NCI-H524 (cell line): Measurements from ENCODE around the gene ASIC3.
"Not testable (repeated sequence)": the region's sequence is repeated elsewhere in the genome, so short reads cannot be mapped to it uniquely, and the experiment has no call there.

Source experiments
- DNase-seq, 2 experiments: peaks; one replicate each; lab custom pipeline; 2025; lab: John Stamatoyannopoulos, UW

The ASIC3 gene

GRCh38 chr7:151047976-151048815 is at the start of gene ASIC3:
TSS of gene ASIC3 (plus strand) at chr7:151048531. CDS start at chr7:151048886, 355 bp downstream.
- DNase-seq: peak in 1 of 2 experiments; percentile 45

DNA sequence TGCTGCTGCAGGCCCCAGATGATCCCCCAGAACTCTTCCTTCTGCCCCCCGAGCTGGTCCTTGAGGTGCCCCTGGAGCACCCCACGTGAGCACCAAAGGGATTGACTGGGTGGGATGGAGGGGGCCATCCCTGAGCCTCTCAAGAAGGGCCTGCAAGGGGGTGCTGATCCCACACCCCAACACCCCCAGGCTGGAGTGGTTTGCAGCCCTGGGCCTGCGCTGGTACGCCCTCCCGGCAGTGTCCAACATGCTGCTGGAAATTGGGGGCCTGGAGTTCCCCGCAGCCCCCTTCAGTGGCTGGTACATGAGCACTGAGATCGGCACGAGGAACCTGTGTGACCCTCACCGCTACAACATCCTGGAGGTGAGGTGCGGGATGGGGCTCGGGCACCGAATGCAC is 49.3 kb upstream of the ASIC3 start:
- no peak for DNase-seq

DNA sequence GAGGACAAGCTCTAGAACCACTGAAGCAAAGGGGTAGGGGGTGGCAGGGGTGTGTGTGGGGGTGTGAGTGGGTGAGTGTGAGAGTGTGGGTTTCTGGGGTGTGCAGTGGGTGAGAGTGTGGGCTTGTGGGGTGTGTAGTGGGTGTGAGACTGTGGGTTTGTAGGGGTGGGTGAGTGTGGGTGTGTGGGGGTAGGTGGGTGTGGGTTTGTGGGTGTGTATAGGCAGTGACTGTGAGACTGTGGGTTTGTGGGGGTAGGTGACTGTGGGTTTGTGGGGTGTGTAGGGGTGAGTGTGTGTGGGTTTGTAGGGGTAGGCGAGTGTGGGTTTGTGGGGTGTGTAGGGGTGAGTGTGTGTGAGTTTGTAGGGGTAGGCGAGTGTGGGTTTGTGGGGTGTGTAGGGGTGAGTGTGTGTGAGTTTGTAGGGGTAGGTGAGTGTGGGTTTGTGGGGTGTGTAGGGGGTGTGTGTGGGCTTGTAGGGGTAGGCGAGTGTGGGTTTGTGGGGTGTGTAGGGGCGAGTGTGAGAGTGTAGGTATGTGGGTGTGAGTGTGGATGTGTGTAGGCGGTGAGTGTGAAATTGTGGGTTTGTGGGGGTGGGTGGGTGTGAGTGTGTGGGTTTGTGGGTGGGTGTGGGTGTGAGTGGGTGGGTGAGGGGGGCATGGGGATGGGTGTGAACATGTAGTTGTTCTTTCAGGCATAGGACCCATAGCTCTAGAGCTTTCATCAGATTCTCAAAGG is 48.7 kb upstream of the ASIC3 start:
- DNase-seq: no peak

GRCh38 chr7:151000897-151001495 is 47.3 kb upstream of the ASIC3 start:
- no peak for DNase-seq

DNA sequence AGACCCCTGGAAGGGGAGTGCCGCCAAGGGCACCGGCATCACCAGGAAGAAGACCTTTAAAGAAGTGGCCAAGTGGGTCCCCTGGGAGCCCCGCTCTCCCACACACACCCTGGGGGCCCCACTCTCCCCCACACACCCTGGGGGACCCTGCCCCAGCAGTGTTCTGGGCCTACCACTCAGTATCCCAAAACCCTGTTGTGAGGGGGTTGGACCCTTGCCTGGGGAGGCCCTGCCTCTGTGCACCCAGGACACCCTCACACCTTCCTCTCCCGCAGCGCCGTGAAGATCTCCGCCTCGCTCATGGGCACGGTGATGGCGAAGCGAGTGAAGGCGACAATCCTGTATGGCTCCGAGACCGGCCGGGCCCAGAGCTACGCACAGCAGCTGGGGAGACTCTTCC is 46.8 kb upstream of the ASIC3 start:
- no peak for DNase-seq

- DNase-seq: no peak
Measured at GRCh38 chr7:151003572-151003971, 44.8 kb upstream of the ASIC3 start.

DNA sequence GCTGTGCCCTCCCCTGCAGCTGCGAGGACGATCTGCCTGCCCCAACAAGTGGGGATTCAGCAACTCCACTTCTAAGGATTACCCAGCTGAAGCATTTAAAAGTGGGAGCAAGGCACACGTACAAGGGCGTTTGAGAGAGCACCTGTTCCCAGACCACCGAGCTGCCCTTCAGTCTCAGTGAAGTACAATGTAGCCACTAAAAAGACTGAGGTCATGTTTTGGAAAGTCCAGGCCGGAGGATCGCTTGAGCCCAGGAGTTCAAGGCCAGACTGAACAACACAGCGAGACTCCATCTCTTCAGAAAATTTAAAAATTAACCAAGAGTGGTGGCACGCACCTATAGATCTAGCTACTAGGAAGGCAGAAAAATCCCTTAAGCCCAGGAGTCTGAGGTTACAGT is 42.8 kb upstream of the ASIC3 start:
- DNase-seq: peak in 1 of 2 experiments; percentile 57

DNA sequence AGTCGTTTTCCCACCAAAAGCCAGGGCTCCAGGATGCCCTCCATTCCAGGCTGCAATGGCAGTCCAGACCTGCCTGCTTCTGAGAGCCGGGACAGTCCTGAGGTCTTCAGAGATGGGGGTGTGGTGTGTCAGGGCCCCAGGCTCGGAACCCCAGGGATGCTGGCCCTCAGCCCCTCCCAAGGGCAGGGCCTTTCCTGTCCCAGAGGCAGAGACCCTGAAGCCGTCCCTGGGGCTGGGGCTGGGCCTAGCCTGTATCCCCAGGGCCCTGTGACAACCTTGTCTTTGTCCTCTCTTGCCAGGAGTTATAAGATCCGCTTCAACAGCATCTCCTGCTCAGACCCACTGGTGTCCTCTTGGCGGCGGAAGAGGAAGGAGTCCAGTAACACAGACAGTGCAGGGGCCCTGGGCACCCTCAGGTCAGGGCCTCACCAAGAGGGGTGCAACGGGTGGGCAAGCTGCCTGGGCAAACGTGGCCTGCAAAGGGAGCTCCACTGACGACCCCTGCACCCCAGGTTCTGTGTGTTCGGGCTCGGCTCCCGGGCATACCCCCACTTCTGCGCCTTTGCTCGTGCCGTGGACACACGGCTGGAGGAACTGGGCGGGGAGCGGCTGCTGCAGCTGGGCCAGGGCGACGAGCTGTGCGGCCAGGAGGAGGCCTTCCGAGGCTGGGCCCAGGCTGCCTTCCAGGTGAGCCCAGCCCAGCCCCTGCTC is 41.6 kb upstream of the ASIC3 start:
- DNase-seq: no peak

GRCh38 chr7:151007469-151007898 is 40.8 kb upstream of the ASIC3 start:
- no peak for DNase-seq

GRCh38 chr7:151008143-151008510 is 40.2 kb upstream of the ASIC3 start:
- no peak for DNase-seq

GRCh38 chr7:151008511-151009323 is 39.6 kb upstream of the ASIC3 start:
- no peak for DNase-seq

- DNase-seq: no peak
Measured at GRCh38 chr7:151009327-151010036, 38.8 kb upstream of the ASIC3 start.

DNA sequence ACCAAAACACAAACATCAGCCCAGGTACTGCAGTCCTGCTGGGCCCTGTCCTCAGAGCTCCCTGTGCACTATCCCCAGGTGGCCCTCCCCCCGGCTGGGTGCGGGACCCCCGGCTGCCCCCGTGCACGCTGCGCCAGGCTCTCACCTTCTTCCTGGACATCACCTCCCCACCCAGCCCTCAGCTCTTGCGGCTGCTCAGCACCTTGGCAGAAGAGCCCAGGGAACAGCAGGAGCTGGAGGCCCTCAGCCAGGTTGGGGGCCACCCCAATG is 38.4 kb upstream of the ASIC3 start:
- DNase-seq: no peak

- no peak for DNase-seq
Measured at GRCh38 chr7:151010307-151011096, 37.8 kb upstream of the ASIC3 start.

DNA sequence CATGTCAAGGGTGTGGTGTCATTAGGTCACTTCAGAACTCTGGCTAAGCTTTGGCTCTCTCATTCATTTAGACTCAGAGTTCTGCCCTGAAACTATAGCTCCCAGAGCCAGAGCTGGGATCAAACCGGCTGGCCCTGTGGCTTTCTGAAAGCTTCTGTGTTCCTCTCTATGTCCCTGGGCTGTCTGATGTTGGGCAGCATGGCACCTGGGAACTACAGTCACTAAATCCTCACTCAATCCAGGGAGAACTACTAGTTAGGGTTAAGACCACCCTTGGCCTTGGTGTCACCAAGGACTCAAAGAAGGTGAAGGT is 37.3 kb upstream of the ASIC3 start:
- no peak for DNase-seq

GRCh38 chr7:151011616-151012015 is 36.7 kb upstream of the ASIC3 start:
- DNase-seq: not testable (repeated sequence)

DNA sequence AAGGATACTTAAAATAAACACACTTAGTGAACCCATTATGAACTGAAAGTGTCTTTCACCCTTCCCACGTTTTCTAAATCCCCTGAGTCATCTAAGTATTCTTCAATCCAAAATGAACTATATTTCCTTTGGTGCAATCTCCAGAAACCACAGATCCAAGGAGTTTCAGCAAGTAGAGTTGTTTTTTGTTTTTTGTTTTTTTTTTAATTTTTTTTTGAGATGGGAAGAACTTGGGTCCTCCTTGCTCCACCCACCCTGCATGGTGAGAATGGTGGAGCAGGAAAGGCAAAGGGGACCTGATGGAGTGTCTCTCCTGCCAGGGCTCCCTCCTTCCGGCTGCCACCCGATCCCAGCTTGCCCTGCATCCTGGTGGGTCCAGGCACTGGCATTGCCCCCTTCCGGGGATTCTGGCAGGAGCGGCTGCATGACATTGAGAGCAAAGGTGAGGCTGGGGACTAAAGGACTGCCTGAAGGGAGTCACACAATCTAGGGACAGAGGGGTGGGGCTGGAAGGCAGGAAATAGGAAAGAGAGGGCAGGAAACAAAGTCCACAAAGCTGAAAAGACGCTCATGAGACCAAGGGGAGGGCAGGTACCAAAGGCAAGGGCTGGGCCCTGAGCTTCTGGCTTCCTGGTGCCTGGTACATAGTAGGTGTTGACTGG is 36.2 kb upstream of the ASIC3 start:
- no peak for DNase-seq

- peak in 1 of 2 experiments; percentile 34 for DNase-seq
Measured at GRCh38 chr7:151012911-151013347, 35.4 kb upstream of the ASIC3 start.

DNA sequence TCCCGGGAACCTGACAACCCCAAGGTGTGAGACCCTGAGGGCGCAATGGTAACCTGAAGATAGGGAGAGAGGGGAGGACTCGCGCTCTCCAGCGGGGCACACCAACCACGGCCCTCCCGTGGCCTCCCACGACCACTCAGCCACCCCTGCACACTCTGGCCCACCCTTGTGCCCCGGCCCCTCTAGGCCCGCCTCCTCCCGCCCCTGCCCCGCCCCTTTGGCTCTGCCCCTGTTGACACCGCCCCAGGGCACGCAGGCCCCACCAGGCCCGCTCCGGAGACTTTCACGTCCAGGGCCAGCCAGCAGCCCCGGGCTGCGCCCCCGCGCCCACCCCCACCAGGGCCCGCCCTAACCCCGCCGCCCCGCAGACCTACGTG is 35.0 kb upstream of the ASIC3 start:
- no peak for DNase-seq
